Measurements from ENCODE around the gene PDK3. TPM values are rescaled to one million over a fixed set of nuclear protein-coding genes. Genes with fewer than 3 reads are reported as not detected.

PDK3 gene
- total RNA-seq, 1 donor from 2014 or later: 11.0 TPM

GRCh38 chrX:24553011-24553410 is 87.9 kb downstream of the PDK3 start:
- DNase-seq (ENCODE audit: low read depth, low spot score): no peak

DNA sequence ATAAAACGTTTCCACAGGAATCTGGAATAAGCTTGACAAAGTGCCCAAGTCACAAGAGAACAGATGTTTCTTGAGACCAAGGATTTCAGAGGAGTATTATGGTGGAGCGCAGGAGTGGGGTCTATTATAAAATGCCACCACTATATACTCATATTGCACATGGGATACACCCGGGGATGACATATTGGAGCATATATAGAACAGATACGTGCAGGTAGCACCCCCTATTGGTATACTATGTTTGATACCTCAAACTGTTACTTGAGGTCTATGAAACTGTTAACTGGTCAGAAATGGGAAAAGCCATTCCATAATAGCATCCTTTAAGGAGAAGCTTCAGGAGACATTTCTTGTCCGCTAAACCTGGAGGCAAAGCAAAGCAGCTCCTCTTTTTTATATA is 96.0 kb downstream of the PDK3 start:
- no peak for DNase-seq (ENCODE audit: low read depth, low spot score)

DNA sequence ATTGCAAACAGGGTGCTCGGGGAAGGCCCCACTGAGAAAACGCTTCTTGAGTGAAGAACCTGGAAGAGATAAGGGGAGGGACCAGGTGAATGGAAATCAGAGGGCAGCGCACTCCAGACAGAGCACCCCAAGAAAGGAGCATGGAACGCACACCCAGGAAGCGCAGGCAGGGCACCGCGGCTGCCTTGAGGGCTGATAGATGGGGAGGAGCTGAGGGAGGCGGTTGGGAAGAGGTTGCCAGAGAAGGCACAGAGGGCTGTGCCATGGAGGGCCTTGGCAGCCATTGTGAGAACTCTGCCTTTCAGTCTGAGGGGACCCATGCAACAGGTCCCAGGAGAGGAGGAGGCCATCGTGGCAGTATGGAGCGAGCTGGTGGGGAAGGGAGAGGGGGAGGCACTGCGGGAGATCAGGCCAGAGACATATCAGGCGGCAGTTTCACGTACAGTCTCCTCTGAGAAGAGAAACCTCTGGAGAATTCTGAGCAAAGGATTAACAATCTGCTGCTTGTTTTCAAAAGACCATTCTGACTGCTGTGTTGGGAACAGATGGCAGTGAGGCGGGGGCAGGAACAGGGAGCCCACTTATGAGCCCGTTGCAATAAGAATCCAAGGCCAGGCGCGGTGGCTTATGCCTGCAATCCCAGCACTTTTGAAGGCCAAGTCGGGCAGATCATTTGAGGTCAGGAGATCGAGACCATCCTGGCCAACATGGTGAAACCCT is 98.4 kb downstream of the PDK3 start:
- no peak for DNase-seq (ENCODE audit: low read depth, low spot score)

DNA sequence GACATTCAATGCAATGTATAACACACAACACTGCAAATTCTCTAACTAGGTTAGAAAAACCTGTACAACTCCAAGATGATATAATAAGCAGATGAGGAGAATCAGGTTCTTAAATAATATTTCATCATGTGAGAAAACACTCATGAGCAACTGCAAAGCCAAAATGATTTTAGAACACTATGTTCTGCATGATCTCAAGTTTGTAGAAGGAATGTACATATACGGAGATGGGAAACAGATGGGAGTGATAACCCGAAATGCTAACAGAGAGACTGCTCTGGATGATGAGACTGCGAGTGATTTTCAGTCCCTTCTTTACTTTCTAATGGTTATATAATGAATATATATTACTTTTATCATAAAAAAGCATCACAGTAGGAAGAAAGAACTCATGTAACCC is 101.2 kb downstream of the PDK3 start:
- no peak for DNase-seq (ENCODE audit: low read depth, low spot score)

DNA sequence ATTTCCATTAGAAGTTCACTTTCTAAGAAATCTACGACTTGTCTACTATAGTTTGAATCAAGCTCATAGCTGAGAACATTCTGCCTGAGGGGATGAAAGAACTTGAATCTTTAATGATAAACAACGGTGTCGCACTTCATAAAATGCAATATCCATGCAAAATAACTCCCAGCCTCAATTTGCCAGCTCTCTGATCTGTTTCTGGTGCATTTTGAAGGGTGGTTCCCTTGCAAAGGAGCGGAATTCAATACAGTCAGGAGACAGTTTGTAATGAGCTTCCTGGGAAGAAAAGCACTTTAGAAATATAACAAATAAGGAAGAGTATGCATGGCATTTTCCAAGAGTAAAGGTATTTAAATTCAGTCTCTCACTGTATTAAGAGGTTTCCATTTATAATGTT is 102.1 kb downstream of the PDK3 start:
- no peak for DNase-seq (ENCODE audit: low read depth, low spot score)

DNA sequence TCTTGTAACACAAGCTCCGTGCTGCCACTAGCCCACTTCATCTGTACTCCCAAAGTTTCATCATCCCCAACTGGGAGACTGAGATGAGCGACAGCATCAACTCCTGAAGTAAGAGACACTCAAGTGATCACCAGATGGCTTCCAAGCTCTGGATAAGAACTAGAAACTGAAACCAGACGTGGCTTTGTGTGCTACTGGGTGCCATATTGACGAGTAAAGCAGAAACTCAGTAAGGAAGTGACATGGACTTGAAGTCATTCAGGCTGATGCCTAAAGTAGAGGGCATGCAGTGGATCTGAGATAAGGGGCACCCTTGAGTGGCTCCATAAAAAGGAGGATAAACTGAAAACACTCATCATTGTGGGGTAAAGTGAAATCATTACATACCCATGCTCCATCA is 109.7 kb downstream of the PDK3 start:
- DNase-seq (ENCODE audit: low read depth, low spot score): no peak

GRCh38 chrX:24575496-24575895 is 110.4 kb downstream of the PDK3 start:
- no peak for DNase-seq (ENCODE audit: low read depth, low spot score)

DNA sequence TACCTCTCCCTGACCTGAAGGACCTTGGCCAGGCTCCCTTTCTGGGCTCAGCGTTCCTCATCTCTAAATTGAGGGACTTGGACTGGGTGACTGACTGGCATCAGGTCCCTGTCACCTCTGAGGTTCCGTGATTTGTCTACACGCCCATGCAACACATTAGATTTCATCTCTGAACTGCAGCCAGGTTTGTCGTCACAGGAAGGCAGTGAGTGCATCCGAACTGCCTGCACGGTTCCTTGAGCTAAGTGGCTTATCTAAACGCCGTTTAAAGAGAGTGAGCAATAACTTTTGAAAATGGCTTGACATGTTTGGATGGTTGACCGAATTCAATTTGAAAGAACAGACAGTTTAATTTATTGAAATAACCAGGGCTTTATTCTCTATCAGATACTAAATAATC is 112.0 kb downstream of the PDK3 start:
- DNase-seq (ENCODE audit: low read depth, low spot score): no peak

Other genes starting within 250 kb of the PDK3 start
- gene SUPT20HL2, start 151.2 kb upstream of the PDK3 start, total RNA-seq: not detected in 2 replicates
- not detected in 2 replicates for gene SUPT20HL1, start 104.6 kb upstream of the PDK3 start, total RNA-seq
- gene PCYT1B, start 182.1 kb downstream of the PDK3 start, total RNA-seq: under 0.01 and 0.11 TPM in 2 replicates
- 17.8 and 22.9 TPM in 2 replicates for gene POLA1, start 228.6 kb downstream of the PDK3 start, total RNA-seq

All from pulmonary artery endothelial cell (primary cell).